Fibroblast of lung (primary cell): ENCODE results near the gene AP5B1. TPM values are rescaled to one million over a fixed set of nuclear protein-coding genes. Genes with fewer than 3 reads are reported as not detected.
"Not testable (repeated sequence)": the region's sequence is repeated elsewhere in the genome, so short reads cannot be mapped to it uniquely, and the experiment has no call there.

Experiments used
- DNase-seq, 2 donors: peaks; one replicate each; pipeline versions ENCODE4 v3.0.0 to v3.0.0-alpha.2; 2010; ENCODE audit warnings: low read depth in 2 of 2
- H2AFZ ChIP-seq: 2 replicates; pipeline ENCODE4 v1.5.1; 2012; ENCODE audit warnings: low read length, control low read depth, inconsistent platforms
- H3K27ac ChIP-seq: 2 replicates; pipeline ENCODE4 v1.5.1; 2011; ENCODE audit warnings: low read length, control low read depth; ENCODE audit not compliant: insufficient read depth
- H3K27me3 ChIP-seq: 2 replicates; pipeline ENCODE4 v1.5.1; 2011; ENCODE audit warnings: mild to moderate bottlenecking, low read length; ENCODE audit not compliant: control insufficient read depth, insufficient read depth
- H3K36me3 ChIP-seq: 2 replicates; pipeline ENCODE4 v1.5.1; 2011; ENCODE audit warnings: low read length; ENCODE audit not compliant: control insufficient read depth, insufficient read depth
- H3K4me1 ChIP-seq: 2 replicates; pipeline ENCODE4 v1.5.1; 2011; ENCODE audit warnings: low read length; ENCODE audit not compliant: control insufficient read depth, insufficient read depth; ENCODE audit errors: extremely low read depth
- H3K4me2 ChIP-seq: 2 replicates; pipeline ENCODE4 v1.5.1; 2011; ENCODE audit warnings: low read length, control low read depth; ENCODE audit not compliant: insufficient read depth; ENCODE audit errors: extremely low read depth
- H3K4me3 ChIP-seq, 4 experiments: fragments of 200-600 bp in 1 of 4; sonication (generic) in 1 of 4; replicated peaks in 1 of 4; 2 replicates each; pipeline ENCODE4 v1.5.1; 2011 to 2016; ENCODE audit warnings: low read length in 4 of 4, low read depth in 3 of 4, mild to moderate bottlenecking in 3 of 4, control low read depth in 2 of 4, inconsistent platforms in 1 of 4, mixed read lengths in 1 of 4; ENCODE audit not compliant: insufficient read depth in 1 of 4; ENCODE audit errors: control extremely low read depth in 1 of 4
- H3K79me2 ChIP-seq: 2 replicates; pipeline ENCODE4 v1.5.1; 2012; ENCODE audit warnings: mild to moderate bottlenecking, low read length, inconsistent platforms; ENCODE audit not compliant: control insufficient read depth, insufficient read depth
- H3K9ac ChIP-seq: 2 replicates; pipeline ENCODE4 v1.5.1; 2011; ENCODE audit warnings: mild to moderate bottlenecking, low read length, control low read depth; ENCODE audit not compliant: insufficient read depth
- H3K9me3 ChIP-seq: 2 replicates; pipeline ENCODE4 v1.5.1; 2012; ENCODE audit warnings: low read depth, low read length; ENCODE audit not compliant: control insufficient read depth, insufficient read depth
- H4K20me1 ChIP-seq: 2 replicates; pipeline ENCODE4 v1.5.1; 2011; ENCODE audit warnings: low read length; ENCODE audit not compliant: control insufficient read depth, insufficient read depth; ENCODE audit errors: extremely low read depth
- EZH2 ChIP-seq: IDR thresholded peaks from 2 replicates; pipeline ENCODE4 v1.5.1; 2012; ENCODE audit warnings: low read length, control low read depth, mild to moderate bottlenecking; ENCODE audit errors: missing control alignments
- polyA plus RNA-seq, 2 donors: library from polyadenylated mRNA; depleted of rRNA in 1 of 2; stranded (reverse) in 1 of 2; unstranded in 1 of 2; fragments of >200 nt; gene quantifications; 2 replicates each; pipeline ENCODE4 v1.2.1, GENCODE V29; 2011 to 2012; ENCODE audit warnings: missing spikeins in 1 of 2
- total RNA-seq: library from RNA; depleted of rRNA; stranded (reverse); fragments of >200 nt; gene quantifications from 2 replicates; pipeline ENCODE4 v1.2.1, GENCODE V29; 2014
- TF ChIP-seq, protein P1 (sequence below), 2 donors: IDR thresholded peaks in 1 of 2; conservative IDR thresholded peaks in 1 of 2; 1 replicate in 1 of 2; 2 replicates in 1 of 2; pipeline ENCODE4 v1.5.1; 2011 to 2012; ENCODE audit warnings: low read length in 2 of 2, control low read depth in 1 of 2, inconsistent platforms in 1 of 2, low read depth in 1 of 2, mild to moderate bottlenecking in 1 of 2

Gene AP5B1
- total and polyA plus RNA-seq, 2 donors (not counting 1 experiment from before 2014, with no cell fraction given) = 1.6 to 6.3 TPM

DNA sequence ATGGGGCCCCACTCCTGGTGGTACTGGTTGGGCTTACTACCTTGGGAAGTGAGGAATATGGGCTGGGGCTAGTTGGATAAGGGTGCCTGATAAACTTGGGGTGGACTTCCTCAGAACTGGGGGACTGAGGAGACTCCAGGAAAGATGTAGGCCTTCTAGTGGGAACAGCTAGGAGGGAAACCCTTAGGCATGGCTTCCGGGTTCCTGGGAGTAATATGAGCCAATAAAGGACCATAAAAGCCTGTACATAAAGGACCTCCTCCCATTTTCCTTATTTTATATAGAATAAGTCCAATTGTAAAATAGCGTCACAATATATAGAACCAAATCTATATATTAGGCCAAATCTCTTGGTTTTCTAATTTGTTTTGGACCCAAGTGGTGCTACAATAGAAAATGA is 41.8 kb downstream of the AP5B1 start:
- Histone ChIP-seq H3K79me2 (no peaks in the 10 kb centered on the region), H4K20me1 (no peaks in the 10 kb centered on the region), H3K9me3 (no peaks in the 10 kb centered on the region), H2AFZ (no peak overlapping the region), H3K36me3 (no peaks in the 10 kb centered on the region), H3K27ac (no peak overlapping the region), H3K27me3 (peaks cover 8% of the 10 kb centered on the region), H3K4me3 (no peak overlapping the region), H3K9ac (no peak overlapping the region), H3K4me2 (no peak overlapping the region), H3K4me1 (no peaks in the 10 kb centered on the region)
- TF ChIP-seq, protein P1, sequence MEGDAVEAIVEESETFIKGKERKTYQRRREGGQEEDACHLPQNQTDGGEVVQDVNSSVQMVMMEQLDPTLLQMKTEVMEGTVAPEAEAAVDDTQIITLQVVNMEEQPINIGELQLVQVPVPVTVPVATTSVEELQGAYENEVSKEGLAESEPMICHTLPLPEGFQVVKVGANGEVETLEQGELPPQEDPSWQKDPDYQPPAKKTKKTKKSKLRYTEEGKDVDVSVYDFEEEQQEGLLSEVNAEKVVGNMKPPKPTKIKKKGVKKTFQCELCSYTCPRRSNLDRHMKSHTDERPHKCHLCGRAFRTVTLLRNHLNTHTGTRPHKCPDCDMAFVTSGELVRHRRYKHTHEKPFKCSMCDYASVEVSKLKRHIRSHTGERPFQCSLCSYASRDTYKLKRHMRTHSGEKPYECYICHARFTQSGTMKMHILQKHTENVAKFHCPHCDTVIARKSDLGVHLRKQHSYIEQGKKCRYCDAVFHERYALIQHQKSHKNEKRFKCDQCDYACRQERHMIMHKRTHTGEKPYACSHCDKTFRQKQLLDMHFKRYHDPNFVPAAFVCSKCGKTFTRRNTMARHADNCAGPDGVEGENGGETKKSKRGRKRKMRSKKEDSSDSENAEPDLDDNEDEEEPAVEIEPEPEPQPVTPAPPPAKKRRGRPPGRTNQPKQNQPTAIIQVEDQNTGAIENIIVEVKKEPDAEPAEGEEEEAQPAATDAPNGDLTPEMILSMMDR (conservative IDR thresholded peaks at IDR 0.05 in 1 of 2, IDR thresholded peaks at IDR 0.05 in 1 of 2; ENCODE audit: low read depth in 1 of 2, low read length in 2 of 2) = no peak
- no peak for TF ChIP-seq EZH2
- no peak for DNase-seq

DNA sequence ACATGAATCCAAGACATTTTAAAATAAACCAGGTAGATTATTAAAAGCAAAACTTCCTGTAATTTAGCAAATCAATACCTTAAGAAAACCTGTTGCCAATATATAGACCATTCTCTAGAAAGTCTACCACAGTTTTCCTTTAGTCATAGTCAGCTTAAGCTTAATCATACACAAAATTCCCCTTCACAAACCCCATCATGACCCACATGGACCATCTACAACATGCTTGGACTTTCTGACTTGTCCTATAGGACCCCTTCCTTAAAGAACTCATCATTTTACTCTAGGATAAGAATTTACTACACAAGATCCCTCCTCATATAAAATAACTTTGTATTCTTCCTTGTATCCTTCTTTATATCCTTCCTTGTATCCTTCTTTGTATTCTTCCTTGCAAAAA is 44.0 kb downstream of the AP5B1 start:
- Histone ChIP-seq H2AFZ (no peak overlapping the region), H3K9me3 (no peaks in the 10 kb centered on the region), H3K36me3 (no peaks in the 10 kb centered on the region), H3K9ac (no peak overlapping the region), H3K27me3 (peaks cover 8% of the 10 kb centered on the region), H4K20me1 (no peaks in the 10 kb centered on the region), H3K4me1 (no peaks in the 10 kb centered on the region), H3K4me3 (no peak overlapping the region), H3K79me2 (no peaks in the 10 kb centered on the region), H3K4me2 (no peak overlapping the region), H3K27ac (no peak overlapping the region)
- DNase-seq = no peak
- TF ChIP-seq EZH2 = no peak
- TF ChIP-seq, protein P1 (conservative IDR thresholded peaks at IDR 0.05 in 1 of 2, IDR thresholded peaks at IDR 0.05 in 1 of 2; ENCODE audit: low read depth in 1 of 2, low read length in 2 of 2) = no peak

DNA sequence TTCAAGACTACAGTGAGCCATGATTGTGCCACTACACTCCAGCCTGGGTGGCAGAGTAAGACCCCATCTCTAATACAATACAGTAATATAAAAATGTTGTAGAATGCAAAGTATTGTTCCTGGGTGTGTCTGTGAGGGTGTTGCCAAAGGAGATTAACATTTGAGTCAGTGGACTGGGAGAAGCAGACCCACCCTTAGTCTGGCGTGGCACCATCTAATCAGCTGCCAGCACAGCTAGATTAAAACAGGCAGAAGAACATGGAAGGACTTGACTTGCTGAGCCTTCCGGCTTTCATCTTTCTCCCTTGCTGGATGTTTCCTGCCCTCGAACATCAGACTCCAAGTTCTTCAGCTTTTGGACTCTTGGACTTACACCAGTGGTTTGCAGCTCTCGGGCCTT is 45.7 kb downstream of the AP5B1 start:
- H3K9ac ChIP-seq, H3K4me3 ChIP-seq, H3K4me2 ChIP-seq, H3K27me3 ChIP-seq, H2AFZ ChIP-seq, H3K79me2 ChIP-seq, H4K20me1 ChIP-seq, DNase-seq, H3K9me3 ChIP-seq, H3K4me1 ChIP-seq, H3K27ac ChIP-seq, H3K36me3 ChIP-seq: not testable (repeated sequence)

DNA sequence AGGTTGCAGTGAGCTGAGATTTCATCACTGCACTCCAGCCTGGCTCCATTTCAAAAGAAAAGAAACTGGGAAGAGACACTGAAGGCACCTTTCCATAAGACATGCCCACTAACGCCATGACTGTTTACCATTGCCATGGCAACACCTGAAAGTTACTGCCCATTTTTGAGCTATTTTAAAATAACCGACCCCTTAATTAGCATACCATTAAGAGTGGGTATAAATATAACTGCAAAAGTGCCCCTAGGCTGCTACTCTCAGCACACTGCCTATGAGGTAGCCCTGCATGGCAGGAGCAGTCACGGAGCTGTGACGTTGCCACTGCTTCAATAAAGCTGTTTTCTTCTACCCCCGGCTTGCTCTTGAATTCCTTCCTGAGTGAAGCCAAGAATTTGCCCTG is 50.3 kb downstream of the AP5B1 start:
- no peaks in the 10 kb centered on the region for H3K4me1 ChIP-seq
- H3K36me3 ChIP-seq = no peaks in the 10 kb centered on the region
- H3K79me2 ChIP-seq = no peaks in the 10 kb centered on the region
- no peak for TF ChIP-seq EZH2
- TF ChIP-seq, protein P1 (conservative IDR thresholded peaks at IDR 0.05 in 1 of 2, IDR thresholded peaks at IDR 0.05 in 1 of 2; ENCODE audit: low read depth in 1 of 2, low read length in 2 of 2) = no peak
- no peak overlapping the region for H3K4me2 ChIP-seq
- H4K20me1 ChIP-seq = no peaks in the 10 kb centered on the region
- peaks cover 12% of the 10 kb centered on the region for H3K27me3 ChIP-seq
- H2AFZ ChIP-seq = no peak overlapping the region
- no peak overlapping the region for H3K4me3 ChIP-seq
- no peak overlapping the region for H3K27ac ChIP-seq
- no peaks in the 10 kb centered on the region for H3K9me3 ChIP-seq
- H3K9ac ChIP-seq = no peak overlapping the region
- no peak for DNase-seq
